ENCODE results near the gene KRTAP1-1.

The KRTAP1-1 gene

GRCh38 chr17:40993084-40993483 is 48.2 kb downstream of the KRTAP1-1 start:
- H3K27me3 Mint-ChIP-seq = peaks cover 26% of the 10 kb centered on the region
- H3K4me1 Mint-ChIP-seq (ENCODE audit: low read depth) = no peaks in the 10 kb centered on the region
- no peak overlapping the region for H3K4me3 Mint-ChIP-seq
- H3K9me3 Mint-ChIP-seq = no peaks in the 10 kb centered on the region
- H3K27ac Mint-ChIP-seq = no peak overlapping the region
- no peaks in the 10 kb centered on the region for H3K36me3 Mint-ChIP-seq (ENCODE audit: low read depth)
- intact Hi-C loops (cut with micrococcal nuclease) = no loop called here

DNA sequence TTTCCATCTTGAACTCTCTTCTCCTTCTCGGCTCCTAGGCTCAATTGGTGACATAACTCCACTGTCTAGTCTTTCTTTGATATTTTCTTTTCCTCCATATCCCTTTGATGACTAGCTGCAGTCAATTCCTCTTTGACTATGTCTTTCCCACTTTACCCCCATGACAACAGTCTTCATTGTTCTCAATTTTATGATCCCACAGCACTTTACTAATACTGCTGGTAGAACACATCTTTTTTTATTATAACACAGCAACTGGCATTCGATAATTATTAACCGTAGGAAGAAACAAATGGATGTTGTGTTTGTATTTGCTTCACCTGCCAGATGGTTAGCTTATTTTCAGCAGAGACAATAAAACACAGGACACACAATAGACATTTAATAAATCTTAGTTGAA is 48.6 kb downstream of the KRTAP1-1 start:
- intact Hi-C loops (cut with micrococcal nuclease) = no loop called here
- peaks cover 25% of the 10 kb centered on the region for H3K27me3 Mint-ChIP-seq
- peaks cover 4% of the 10 kb centered on the region for H3K4me1 Mint-ChIP-seq (ENCODE audit: low read depth)
- H3K36me3 Mint-ChIP-seq (ENCODE audit: low read depth) = no peaks in the 10 kb centered on the region
- no peak overlapping the region for H3K4me3 Mint-ChIP-seq
- H3K27ac Mint-ChIP-seq = no peak overlapping the region
- no peaks in the 10 kb centered on the region for H3K9me3 Mint-ChIP-seq

Measured in dendritic cell treated with granulocyte-macrophage colony-stimulating factor and Interleukin-4, amounts not matched to agents 40 ng/mL and 50 ng/mL, for 4 days (primary cell).